ENCODE results near the gene LMO7.

- TF ChIP-seq CTCF (IDR thresholded peaks at IDR 0.05) (no peak), POLR2AphosphoS5 (IDR thresholded peaks at IDR 0.05) (no peak)
Observed at GRCh38 chr13:75725736-75726135, 89.6 kb downstream of the LMO7 start.
